Hematopoietic multipotent progenitor cell treated with erythropoietin and hydrocortisone succinate and interleukin-3 and kit ligand, for 4 days (in vitro differentiated cells): ENCODE data around the gene PROK1.

Source experiments
- DNase-seq: peaks from one replicate; pipeline ENCODE4 v3.0.0-alpha.2; 2015

Gene PROK1

GRCh38 chr1:110490791-110491451, 40.0 kb downstream of the PROK1 start:
- peak; percentile 54 for DNase-seq

- no peak for DNase-seq
Observed at GRCh38 chr1:110492573-110492972, 41.6 kb downstream of the PROK1 start.

GRCh38 chr1:110493059-110493699, 42.2 kb downstream of the PROK1 start:
- no peak for DNase-seq

- DNase-seq: no peak
Observed at GRCh38 chr1:110494036-110494435, 43.1 kb downstream of the PROK1 start.

GRCh38 chr1:110494522-110495406, 43.8 kb downstream of the PROK1 start:
- no peak for DNase-seq

GRCh38 chr1:110495926-110496600, 45.1 kb downstream of the PROK1 start:
- peak; percentile 90 for DNase-seq

- no peak for DNase-seq
Observed at GRCh38 chr1:110498270-110498669, 47.3 kb downstream of the PROK1 start.

- no peak for DNase-seq
Observed at GRCh38 chr1:110501488-110502132, 50.7 kb downstream of the PROK1 start.

- DNase-seq: peak; percentile 68
Observed at GRCh38 chr1:110502402-110503151, 51.6 kb downstream of the PROK1 start.

GRCh38 chr1:110503471-110503870, 52.5 kb downstream of the PROK1 start:
- no peak for DNase-seq

- DNase-seq: no peak
Observed at GRCh38 chr1:110504226-110504625, 53.3 kb downstream of the PROK1 start.

GRCh38 chr1:110505596-110505995, 54.6 kb downstream of the PROK1 start:
- DNase-seq: no peak

GRCh38 chr1:110506541-110506940, 55.6 kb downstream of the PROK1 start:
- DNase-seq: no peak
